GM18951 (cell line): Measurements from ENCODE around the gene C1RL.

ENCODE experiments used
- POLR2A ChIP-seq: IDR thresholded peaks from 4 replicates; pipeline ENCODE4 v1.6.1; 2011; ENCODE audit warnings: mild to moderate bottlenecking; ENCODE audit not compliant: insufficient read length, insufficient read depth; ENCODE audit errors: extremely low read depth
- in situ Hi-C: fragments of 300-500 bp; cut with MboI; formaldehyde crosslinking; loops from one replicate; pipeline ENCODE4 v1.12.0; 2022; ENCODE audit warnings: low sequenced_read_pairs, mixed read lengths, inconsistent platforms; ENCODE audit not compliant: unreplicated experiment

The C1RL gene

GRCh38 chr12:7089196-7089871, 19.7 kb downstream of the C1RL start:
- no peak for TF ChIP-seq POLR2A
- in situ Hi-C loops, result no loop called here

GRCh38 chr12:7083125-7083524, 25.9 kb downstream of the C1RL start:
- no peak for TF ChIP-seq POLR2A
- in situ Hi-C loops, result no loop called here

- no peak for TF ChIP-seq POLR2A
- in situ Hi-C loops, result no loop called here
Measured at GRCh38 chr12:7081037-7081436, 28.0 kb downstream of the C1RL start.

GRCh38 chr12:7079826-7080125, 29.2 kb downstream of the C1RL start:
- no peak for TF ChIP-seq POLR2A
- in situ Hi-C loops, result no loop called here

GRCh38 chr12:7078163-7078562, 30.9 kb downstream of the C1RL start:
- in situ Hi-C loops, result no loop called here
- no peak for TF ChIP-seq POLR2A

- no peak for TF ChIP-seq POLR2A
- in situ Hi-C loops, result no loop called here
Measured at GRCh38 chr12:7076493-7076892, 32.5 kb downstream of the C1RL start.

- TF ChIP-seq POLR2A, result no peak
- in situ Hi-C loops, result no loop called here
Measured at GRCh38 chr12:7075939-7076338, 33.1 kb downstream of the C1RL start.

GRCh38 chr12:7075518-7075917, 33.5 kb downstream of the C1RL start:
- no peak for TF ChIP-seq POLR2A
- in situ Hi-C loops, result no loop called here

- TF ChIP-seq POLR2A, result no peak
- in situ Hi-C loops, result no loop called here
Measured at GRCh38 chr12:7073946-7074345, 35.1 kb downstream of the C1RL start.

GRCh38 chr12:7072554-7072953, 36.5 kb downstream of the C1RL start:
- no peak for TF ChIP-seq POLR2A
- in situ Hi-C loops, result no loop called here

- in situ Hi-C loops, result no loop called here
- no peak for TF ChIP-seq POLR2A
Measured at GRCh38 chr12:7072035-7072434, 37.0 kb downstream of the C1RL start.

GRCh38 chr12:7069386-7069785, 39.6 kb downstream of the C1RL start:
- TF ChIP-seq POLR2A, result no peak
- in situ Hi-C loops, result no loop called here

GRCh38 chr12:7068994-7069346, 40.0 kb downstream of the C1RL start:
- TF ChIP-seq POLR2A, result no peak

GRCh38 chr12:7068240-7068993, 40.6 kb downstream of the C1RL start:
- no peak for TF ChIP-seq POLR2A
- in situ Hi-C loops, result no loop called here

More at GRCh38 chr12:7068994-7069346, 40.0 kb downstream of the C1RL start:
- in situ Hi-C loops, result no loop called here
